K562 (cell line): ENCODE results near the gene CTNNA3. TPM values are rescaled to one million over a fixed set of nuclear protein-coding genes. Genes with fewer than 3 reads are reported as not detected.

Source experiments
- ATAC-seq: fragments of 200-7000 bp; cut with Tn5 transposase; 3 replicates; pipeline ENCODE4 v1.9.1; 2020; ENCODE audit warnings: moderate library complexity
- BruUV-seq: library from RNA; stranded (reverse); fragments of 400-500 nt; replicated peaks from 2 replicates; lab custom pipeline; 2021; lab: Mats Ljungman, UMichigan
- CTCF ChIA-PET: fragments of 300-600 bp; formaldehyde crosslinking; extraction: SDS; loops from one replicate; lab custom pipeline; 2021; ENCODE audit warnings: low intra/inter-chr PET ratio; lab: Yijun Ruan, JAX
- POLR2A ChIA-PET: fragments of 300-600, 350-650 bp; sonication (Branson Sonifier 250); formaldehyde crosslinking; extraction: SDS; loops from one replicate; lab custom pipeline; 2021; ENCODE audit warnings: antibody characterized with exemption, inconsistent platforms; lab: Yijun Ruan, JAX
- DNase-seq, 4 experiments: peaks; one replicate each; pipeline versions ENCODE4 v3.0.0 to v3.0.0-alpha.2; 2011 to 2018; ENCODE audit warnings: low spot score in 3 of 4, mixed read lengths in 3 of 4; ENCODE audit errors: extremely low read depth in 1 of 4
- FAIRE-seq: peaks from 2 replicates; lab custom pipeline; 2011; peaks lifted over from hg19 to GRCh38; lab: Jason Lieb, UNC
- H2AFZ ChIP-seq: 2 replicates; pipeline ENCODE4 v1.6.0; 2011; ENCODE audit warnings: low read depth, low read length, control low read depth, inconsistent platforms
- H3K27ac ChIP-seq: fragments of 200-600 bp; 3 replicates; pipeline ENCODE4 v1.8.0; 2011; ENCODE audit warnings: low read depth, mild to moderate bottlenecking, control low read depth, inconsistent platforms, low read length, moderate library complexity, mixed read lengths; ENCODE audit errors: extremely low read depth
- H3K27me3 ChIP-seq, 2 experiments: fragments of 300-600 bp in 1 of 2; 2 replicates in 1 of 2; 3 replicates in 1 of 2; pipeline versions ENCODE4 v1.6.0 to v1.8.0; 2011; ENCODE audit warnings: inconsistent platforms in 2 of 2, low read length in 2 of 2, mild to moderate bottlenecking in 1 of 2, mixed read lengths in 1 of 2, moderate library complexity in 1 of 2; ENCODE audit not compliant: control insufficient read depth in 2 of 2, insufficient read depth in 2 of 2
- H3K36me3 ChIP-seq: fragments of 300-600 bp; 3 replicates; pipeline ENCODE4 v1.8.0; 2011; ENCODE audit warnings: mild to moderate bottlenecking, low read length, inconsistent platforms; ENCODE audit not compliant: control insufficient read depth, insufficient read depth
- H3K4me1 ChIP-seq, 2 experiments: fragments of 200-600 bp in 1 of 2; replicated peaks in 1 of 2; 2 replicates in 1 of 2; 3 replicates in 1 of 2; pipeline versions ENCODE4 v1.5.1 to v1.8.0; 2011; ENCODE audit warnings: inconsistent platforms in 2 of 2, low read length in 2 of 2, mild to moderate bottlenecking in 1 of 2, mixed read lengths in 1 of 2, moderate library complexity in 1 of 2; ENCODE audit not compliant: control insufficient read depth in 2 of 2, insufficient read depth in 2 of 2
- H3K4me2 ChIP-seq: 2 replicates; pipeline ENCODE4 v1.6.1; 2011; ENCODE audit warnings: low read length, control low read depth, inconsistent platforms, mixed read lengths; ENCODE audit not compliant: insufficient read depth
- H3K4me3 ChIP-seq: fragments of 200-600 bp; sonication (generic), shearing (Covaris generic); 2 replicates; pipeline ENCODE4 v1.5.1; 2016; ENCODE audit warnings: control low read depth, inconsistent platforms
- H3K79me2 ChIP-seq: fragments of 200-600 bp; 3 replicates; pipeline ENCODE4 v1.8.0; 2011; ENCODE audit warnings: low read length, inconsistent platforms; ENCODE audit not compliant: control insufficient read depth, insufficient read depth
- H3K9ac ChIP-seq, 2 experiments: 2 replicates each; pipeline versions ENCODE4 v1.6.0 to v1.6.1; 2011; ENCODE audit warnings: low read depth in 2 of 2, low read length in 2 of 2, control low read depth in 1 of 2, inconsistent platforms in 1 of 2, mild to moderate bottlenecking in 1 of 2, mixed read lengths in 1 of 2; ENCODE audit not compliant: insufficient read depth in 1 of 2
- H3K9me1 ChIP-seq: one replicate; pipeline ENCODE4 v1.6.0; 2011; ENCODE audit warnings: inconsistent platforms, mild to moderate bottlenecking, low read length, moderate library complexity; ENCODE audit not compliant: control insufficient read depth, insufficient read depth
- H3K9me3 ChIP-seq: replicated peaks from 2 replicates; pipeline ENCODE4 v1.5.1; 2011; ENCODE audit warnings: low read depth, low read length, inconsistent platforms; ENCODE audit not compliant: control insufficient read depth, insufficient read depth
- H4K20me1 ChIP-seq: replicated peaks from 2 replicates; pipeline ENCODE4 v1.6.1; 2011; ENCODE audit warnings: low read length, inconsistent platforms, mixed read lengths; ENCODE audit not compliant: control insufficient read depth, insufficient read depth
- EWSR1 ChIP-seq: fragments of 450-650 bp; IDR thresholded peaks from 2 replicates; pipeline ENCODE4 v1.6.1; 2018; ENCODE audit warnings: borderline replicate concordance, mild to moderate bottlenecking, low read depth, moderate library complexity; ENCODE audit not compliant: partially characterized antibody
- GATA2 ChIP-seq: sonication (generic); formaldehyde crosslinking; IDR thresholded peaks from 2 replicates; pipeline ENCODE4 v1.4.0; 2020; ENCODE audit warnings: mild to moderate bottlenecking, missing genetic modification reagents
- NCOR1 ChIP-seq: fragments of 450-650 bp; IDR thresholded peaks from 2 replicates; pipeline ENCODE4 v1.6.1; 2016; ENCODE audit warnings: mild to moderate bottlenecking, moderate library complexity
- PTTG1 ChIP-seq: fragments of 450-650 bp; IDR thresholded peaks from 2 replicates; pipeline ENCODE4 v1.6.1; 2016; ENCODE audit warnings: low read depth, mild to moderate bottlenecking, missing genetic modification characterization, missing compliant biosample characterization
- RAD21 ChIP-seq, 2 experiments: fragments of 250-450 bp in 1 of 2; fragments of 450-650 bp in 1 of 2; sonication (Bioruptor Pico) in 1 of 2; formaldehyde crosslinking in 1 of 2; IDR thresholded peaks in 1 of 2; conservative IDR thresholded peaks in 1 of 2; 2 replicates each; pipeline versions ENCODE4 v1.4.0 to v1.8.0; 2020 to 2022; ENCODE audit warnings: mild to moderate bottlenecking in 2 of 2, moderate library complexity in 1 of 2
- SMARCA4 ChIP-seq: fragments of 450-650 bp; IDR thresholded peaks from 2 replicates; pipeline ENCODE4 v1.6.1; 2016
- ZFP36 ChIP-seq: fragments of 150-350 bp; IDR thresholded peaks from 2 replicates; pipeline ENCODE4 v1.6.1; 2018; ENCODE audit warnings: low read length, low read depth; ENCODE audit not compliant: partially characterized antibody
- WGBS: fragments of 100-300 bp; shearing (Covaris generic); methylation state at CpG from one replicate; pipeline ENCODE4 v1.1.6; 2016; ENCODE audit warnings: low coverage, mixed read lengths; ENCODE audit not compliant: insufficient coverage; ENCODE audit errors: missing lambda C conversion rate; 5-methylcytosine and 5-hydroxymethylcytosine counted together
- in situ Hi-C: fragments of 300-500 bp; cut with MboI; formaldehyde crosslinking; loops from 4 replicates; pipeline ENCODE4 v1.15.0; 2018; ENCODE audit warnings: inconsistent platforms, mixed read lengths
- intact Hi-C: fragments of 100-400 bp; cut with micrococcal nuclease; formaldehyde crosslinking; loops from 2 replicates; pipeline ENCODE4 v1.14.2; 2022
- polyA plus RNA-seq, 8 experiments: library from polyadenylated mRNA; depleted of rRNA in 4 of 8; stranded (reverse) in 5 of 8; unstranded in 3 of 8; fragments of >200 nt; fragmentation: Nextera tagmentation in 2 of 8; fragmentation: Illumina TruSeq in 1 of 8; extraction: Ambion mirVana in 2 of 8; extraction: Trizol in 1 of 8; gene quantifications; 2 replicates each; pipeline versions ENCODE4 v1.2.1 to v1.2.3, GENCODE V29; 2011 to 2014; ENCODE audit warnings: inconsistent platforms in 1 of 8, missing spikeins in 1 of 8
- total RNA-seq, 7 experiments: library from RNA; depleted of rRNA in 6 of 7; stranded (reverse); fragments of >200 nt in 6 of 7; fragmentation: Illumina TruSeq in 2 of 7; extraction: Trizol in 2 of 7; gene quantifications; 2 replicates each; pipeline versions ENCODE4 v1.2.1 to v1.2.3, GENCODE V29; 2011 to 2021; ENCODE audit warnings: low replicate concordance in 1 of 7
- TF ChIP-seq, protein P1 (sequence below): fragments of 450-650 bp; formaldehyde crosslinking; IDR thresholded peaks from 2 replicates; pipeline ENCODE4 v1.4.0; 2020; ENCODE audit warnings: mild to moderate bottlenecking, mixed read lengths

The CTNNA3 gene
- total and polyA plus RNA-seq, 9 of the 15 experiments (the other 6 are each of a cell fraction or from before 2014, with no cell fraction given) = 0.04 TPM; not detected in 8

DNA sequence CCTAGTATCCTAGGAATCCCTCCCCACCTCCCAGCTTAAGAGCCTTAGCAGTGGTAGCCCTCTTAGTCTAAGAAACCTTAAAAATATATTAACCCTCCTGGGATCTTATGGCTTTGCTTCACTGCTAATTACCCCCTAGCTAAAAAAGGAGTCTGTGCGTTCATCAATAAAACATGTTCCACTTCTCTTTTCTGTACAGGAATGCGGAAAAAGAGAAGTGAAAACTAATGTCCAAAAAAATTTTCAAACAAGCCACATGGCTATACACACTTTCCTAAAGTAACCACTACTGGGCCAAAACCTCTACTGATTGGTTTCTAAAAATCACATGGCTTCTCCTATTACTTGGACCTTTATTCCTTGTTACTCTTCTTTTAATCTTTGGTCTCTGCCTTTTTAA is 1437.3 kb downstream of the CTNNA3 start:
- BruUV-seq = no TSS peak
- no peaks in the 10 kb centered on the region for H4K20me1 ChIP-seq
- H3K4me3 ChIP-seq = no peak overlapping the region
- FAIRE-seq = no peak
- ChIA-PET CTCF (no interaction called here), POLR2A (no interaction called here)
- in situ Hi-C loops (no loop called here), intact Hi-C loops (no loop called here)
- H2AFZ ChIP-seq = no peak overlapping the region
- H3K9me1 ChIP-seq = no peaks in the 10 kb centered on the region
- TF ChIP-seq ZFP36 (no peak), PTTG1 (tag) (no peak), NCOR1 (no peak), EWSR1 (no peak), SMARCA4 (no peak), RAD21 (CRISPR knock-in tag; conservative IDR thresholded peaks at IDR 0.05 in 1 of 2, IDR thresholded peaks at IDR 0.05 in 1 of 2) (no peak), GATA2 (CRISPR knock-in tag) (no peak)
- TF ChIP-seq, protein P1, sequence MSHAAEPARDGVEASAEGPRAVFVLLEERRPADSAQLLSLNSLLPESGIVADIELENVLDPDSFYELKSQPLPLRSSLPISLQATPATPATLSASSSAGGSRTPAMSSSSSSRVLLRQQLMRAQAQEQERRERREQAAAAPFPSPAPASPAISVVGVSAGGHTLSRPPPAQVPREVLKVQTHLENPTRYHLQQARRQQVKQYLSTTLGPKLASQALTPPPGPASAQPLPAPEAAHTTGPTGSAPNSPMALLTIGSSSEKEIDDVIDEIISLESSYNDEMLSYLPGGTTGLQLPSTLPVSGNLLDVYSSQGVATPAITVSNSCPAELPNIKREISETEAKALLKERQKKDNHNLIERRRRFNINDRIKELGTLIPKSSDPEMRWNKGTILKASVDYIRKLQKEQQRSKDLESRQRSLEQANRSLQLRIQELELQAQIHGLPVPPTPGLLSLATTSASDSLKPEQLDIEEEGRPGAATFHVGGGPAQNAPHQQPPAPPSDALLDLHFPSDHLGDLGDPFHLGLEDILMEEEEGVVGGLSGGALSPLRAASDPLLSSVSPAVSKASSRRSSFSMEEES (CRISPR knock-in tag) = no peak
- no peaks in the 10 kb centered on the region for H3K27me3 ChIP-seq
- no peak for ATAC-seq
- no peaks in the 10 kb centered on the region for H3K36me3 ChIP-seq
- no peak overlapping the region for H3K9ac ChIP-seq
- no peak for DNase-seq
- no peak overlapping the region for H3K27ac ChIP-seq
- 4% methylated on average over 2 of the region's 2 CpGs for WGBS
- H3K79me2 ChIP-seq = no peaks in the 10 kb centered on the region
- H3K4me2 ChIP-seq = no peak overlapping the region
- no peaks in the 10 kb centered on the region for H3K9me3 ChIP-seq
- H3K4me1 ChIP-seq = no peaks in the 10 kb centered on the region
